Spleen (tissue), 11 donors: ENCODE measurements around the gene RHBDF2. TPM values are rescaled to one million over a fixed set of nuclear protein-coding genes. Genes with fewer than 3 reads are reported as not detected.

Experiments
- DNase-seq: peaks from one replicate; pipeline ENCODE4 v3.0.0-alpha.2; 2020
- H3K27ac ChIP-seq, 8 donors: fragments of 200-600 bp; sonication (generic) in 7 of 8; 1 replicate in 4 of 8; 2 replicates in 4 of 8; pipeline versions ENCODE4 v1.5.0 to v1.8.0; 2016 to 2021; ENCODE audit warnings: inconsistent platforms in 4 of 8, mild to moderate bottlenecking in 4 of 8, moderate library complexity in 1 of 8
- H3K27me3 ChIP-seq, 7 donors: fragments of 200-600 bp; sonication (generic) in 6 of 7; replicated peaks in 1 of 7; 1 replicate in 4 of 7; 2 replicates in 3 of 7; pipeline versions ENCODE4 v1.5.0 to v1.8.0; 2016 to 2021; ENCODE audit warnings: inconsistent platforms in 3 of 7, mild to moderate bottlenecking in 1 of 7
- H3K36me3 ChIP-seq, 6 donors: fragments of 200-600 bp; sonication (generic) in 5 of 6; 1 replicate in 4 of 6; 2 replicates in 2 of 6; pipeline versions ENCODE4 v1.5.0 to v1.8.0; 2016 to 2021; ENCODE audit warnings: inconsistent platforms in 2 of 6
- H3K4me1 ChIP-seq, 6 donors: fragments of 200-600 bp; sonication (generic) in 5 of 6; 1 replicate in 3 of 6; 2 replicates in 3 of 6; pipeline versions ENCODE4 v1.5.0 to v1.8.0; 2016 to 2021; ENCODE audit warnings: inconsistent platforms in 3 of 6
- H3K4me3 ChIP-seq, 8 donors: fragments of 200-600 bp; sonication (generic) in 7 of 8; 1 replicate in 4 of 8; 2 replicates in 4 of 8; pipeline versions ENCODE4 v1.5.0 to v1.8.0; 2016 to 2021; ENCODE audit warnings: inconsistent platforms in 4 of 8, mild to moderate bottlenecking in 4 of 8, moderate library complexity in 2 of 8
- H3K9me3 ChIP-seq, 8 donors: fragments of 200-600 bp; sonication (generic) in 7 of 8; 1 replicate in 4 of 8; 2 replicates in 4 of 8; pipeline versions ENCODE4 v1.5.0 to v1.8.0; 2016 to 2021; ENCODE audit warnings: inconsistent platforms in 4 of 8
- POLR2A ChIP-seq, 3 donors: fragments of 450-650 bp; IDR thresholded peaks; one replicate each; pipeline ENCODE4 v1.5.1; 2017; ENCODE audit warnings: antibody characterized with exemption in 3 of 3, mild to moderate bottlenecking in 1 of 3
- POLR2AphosphoS5 ChIP-seq, 3 donors: sonication (generic); formaldehyde crosslinking; IDR thresholded peaks; one replicate each; pipeline ENCODE4 v1.5.1; 2017; ENCODE audit warnings: antibody characterized with exemption in 3 of 3
- WGBS, 5 donors: extraction: QIAGEN DNeasy Blood & Tissue Kit in 3 of 5; methylation state at CpG; one replicate each; pipeline versions ENCODE4 v1.1.5 to v1.1.7; 2013 to 2018; 5-methylcytosine and 5-hydroxymethylcytosine counted together
- intact Hi-C: fragments of 100-400 bp; cut with DNase I; formaldehyde crosslinking; loops from one replicate; pipeline ENCODE4 v1.15.0; 2023; ENCODE audit warnings: low total_unique reads
- polyA plus RNA-seq, 3 donors: library from polyadenylated mRNA; stranded (reverse); fragments of 200-250 nt; gene quantifications; one replicate each; pipeline ENCODE4 v1.2.1, GENCODE V29; 2013
- total RNA-seq, 7 donors: library from RNA; depleted of rRNA in 3 of 7; stranded (reverse); fragments of >200 nt in 3 of 7; fragmentation: NEBNext Ultra II Directional in 4 of 7; extraction: Animal tissue kit (Norgen Biotek cat#: 25700) in 4 of 7; gene quantifications; one replicate each; pipeline versions ENCODE4 v1.1.0 to v1.2.1, GENCODE V29; 2016 to 2021
- TF ChIP-seq, protein P1 (sequence below), 11 experiments: fragments of 200-600 bp in 7 of 11; fragments of 450-650 bp in 4 of 11; sonication (generic) in 4 of 11; IDR thresholded peaks in 8 of 11; conservative IDR thresholded peaks in 3 of 11; 1 replicate in 7 of 11; 2 replicates in 4 of 11; pipeline versions ENCODE4 v1.4.0 to v1.8.0; 2016 to 2021; ENCODE audit warnings: antibody characterized with exemption in 11 of 11, inconsistent platforms in 4 of 11, mild to moderate bottlenecking in 1 of 11
- donor health status: healthy with polysubstance abuse.
- donor health status: DM: no; HTN: no; CAD: no; lungs with moderate emphysema.
- donor health status: DM: no; HTN: no; CAD: no.
- donor health status: Bipolar disorder and iron deficiency.
- donor health status: healthy.
- donor health status: DM: no; HTN: no; CAD: no.
- donor health status: DM: yes; HTN: yes; CAD: no.

Gene RHBDF2
- total and polyA plus RNA-seq, 10 donors, result 31.4 to 147 (median 97.9) TPM

GRCh38 chr17:76437467-76438402 lies 63.5 kb downstream of the RHBDF2 start:
- Histone ChIP-seq H3K27ac (no peak overlapping the region), H3K36me3 (peaks cover 0 to 10% (median 0%) of the 10 kb centered on the region in 6 donors), H3K27me3 (no peaks in the 10 kb centered on the region), H3K4me1 (peaks cover 0 to 72% (median 25%) of the 10 kb centered on the region in 6 donors), H3K4me3 (no peak overlapping the region), H3K9me3 (no peaks in the 10 kb centered on the region)
- 79 to 92% (median 81%) methylated on average over 13 of the region's 13 CpGs for WGBS, 5 donors
- no peak for DNase-seq
- TF ChIP-seq, protein P1, sequence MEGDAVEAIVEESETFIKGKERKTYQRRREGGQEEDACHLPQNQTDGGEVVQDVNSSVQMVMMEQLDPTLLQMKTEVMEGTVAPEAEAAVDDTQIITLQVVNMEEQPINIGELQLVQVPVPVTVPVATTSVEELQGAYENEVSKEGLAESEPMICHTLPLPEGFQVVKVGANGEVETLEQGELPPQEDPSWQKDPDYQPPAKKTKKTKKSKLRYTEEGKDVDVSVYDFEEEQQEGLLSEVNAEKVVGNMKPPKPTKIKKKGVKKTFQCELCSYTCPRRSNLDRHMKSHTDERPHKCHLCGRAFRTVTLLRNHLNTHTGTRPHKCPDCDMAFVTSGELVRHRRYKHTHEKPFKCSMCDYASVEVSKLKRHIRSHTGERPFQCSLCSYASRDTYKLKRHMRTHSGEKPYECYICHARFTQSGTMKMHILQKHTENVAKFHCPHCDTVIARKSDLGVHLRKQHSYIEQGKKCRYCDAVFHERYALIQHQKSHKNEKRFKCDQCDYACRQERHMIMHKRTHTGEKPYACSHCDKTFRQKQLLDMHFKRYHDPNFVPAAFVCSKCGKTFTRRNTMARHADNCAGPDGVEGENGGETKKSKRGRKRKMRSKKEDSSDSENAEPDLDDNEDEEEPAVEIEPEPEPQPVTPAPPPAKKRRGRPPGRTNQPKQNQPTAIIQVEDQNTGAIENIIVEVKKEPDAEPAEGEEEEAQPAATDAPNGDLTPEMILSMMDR (IDR thresholded peaks at IDR 0.05 in 8 of 11, conservative IDR thresholded peaks at IDR 0.05 in 3 of 11), result no peak
- no peak for TF ChIP-seq POLR2A (IDR thresholded peaks at IDR 0.05)
- no peak for TF ChIP-seq POLR2AphosphoS5 (IDR thresholded peaks at IDR 0.05)
- intact Hi-C loops, result no loop called here

DNA sequence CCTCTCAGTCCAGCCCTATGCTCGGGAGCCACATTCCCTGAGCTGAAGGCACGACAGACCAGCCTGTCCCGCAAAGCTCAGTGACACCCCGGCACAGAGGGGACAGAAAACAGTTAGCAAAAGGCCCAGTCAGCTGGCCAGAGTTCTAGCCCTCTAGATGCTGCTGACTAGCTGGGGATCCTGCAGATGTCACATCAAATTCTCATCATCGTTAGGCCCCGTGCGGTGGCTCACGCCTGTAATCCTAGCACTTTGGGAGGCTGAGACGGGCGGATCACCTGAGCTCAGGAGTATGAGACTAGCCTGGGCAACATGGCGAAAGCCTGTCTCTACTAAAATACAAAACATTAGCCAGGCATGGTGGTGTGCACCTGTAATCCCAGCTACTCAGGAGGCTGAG lies 65.5 kb downstream of the RHBDF2 start:
- intact Hi-C loops, result no loop called here
- no peaks in the 10 kb centered on the region for H3K27me3 ChIP-seq
- no peak overlapping the region for H3K27ac ChIP-seq
- H3K36me3 ChIP-seq, result peaks cover 0 to 10% (median 0%) of the 10 kb centered on the region in 6 donors
- H3K9me3 ChIP-seq, result no peaks in the 10 kb centered on the region
- DNase-seq, result no peak
- WGBS, 5 donors, result 95 to 98% (median 97%) methylated on average over 10 to 11 of the region's 11 CpGs
- TF ChIP-seq POLR2AphosphoS5 (IDR thresholded peaks at IDR 0.05) (no peak), POLR2A (IDR thresholded peaks at IDR 0.05) (no peak)
- TF ChIP-seq, protein P1 (IDR thresholded peaks at IDR 0.05 in 8 of 11, conservative IDR thresholded peaks at IDR 0.05 in 3 of 11), result no peak
- peaks cover 0 to 71% (median 14%) of the 10 kb centered on the region in 6 donors for H3K4me1 ChIP-seq
- no peak overlapping the region for H3K4me3 ChIP-seq

DNA sequence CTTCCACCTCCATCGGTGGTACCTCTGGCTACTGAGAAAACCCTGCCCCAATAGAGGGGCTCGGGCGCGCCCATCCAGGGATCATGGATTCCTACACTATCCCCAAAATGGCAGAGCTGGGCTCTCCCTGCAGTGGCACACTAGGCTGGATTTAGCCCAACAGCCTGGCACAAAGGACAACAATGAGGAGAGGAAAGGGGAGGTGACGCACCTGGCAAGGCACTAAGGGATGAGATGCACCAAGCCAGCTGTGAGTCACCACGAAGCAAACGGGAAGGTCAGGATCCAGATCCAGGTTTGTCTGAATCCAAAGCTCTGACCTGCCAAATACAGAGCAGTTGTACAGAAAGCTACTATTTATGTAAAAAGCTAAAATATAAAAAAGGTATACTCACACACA lies 66.4 kb downstream of the RHBDF2 start:
- TF ChIP-seq POLR2AphosphoS5 (IDR thresholded peaks at IDR 0.05), result no peak
- TF ChIP-seq, protein P1 (IDR thresholded peaks at IDR 0.05 in 8 of 11, conservative IDR thresholded peaks at IDR 0.05 in 3 of 11), result no peak
- TF ChIP-seq POLR2A (IDR thresholded peaks at IDR 0.05), result no peak
- H3K9me3 ChIP-seq, result no peaks in the 10 kb centered on the region
- 93 to 97% (median 96%) methylated on average over 7 of the region's 7 CpGs for WGBS, 5 donors
- H3K36me3 ChIP-seq, result peaks cover 0 to 10% (median 0%) of the 10 kb centered on the region in 6 donors
- intact Hi-C loops, result no loop called here
- peaks cover 0 to 72% (median 15%) of the 10 kb centered on the region in 6 donors for H3K4me1 ChIP-seq
- H3K27me3 ChIP-seq, result no peaks in the 10 kb centered on the region
- no peak overlapping the region for H3K27ac ChIP-seq
- no peak overlapping the region for H3K4me3 ChIP-seq
- DNase-seq, result no peak

DNA sequence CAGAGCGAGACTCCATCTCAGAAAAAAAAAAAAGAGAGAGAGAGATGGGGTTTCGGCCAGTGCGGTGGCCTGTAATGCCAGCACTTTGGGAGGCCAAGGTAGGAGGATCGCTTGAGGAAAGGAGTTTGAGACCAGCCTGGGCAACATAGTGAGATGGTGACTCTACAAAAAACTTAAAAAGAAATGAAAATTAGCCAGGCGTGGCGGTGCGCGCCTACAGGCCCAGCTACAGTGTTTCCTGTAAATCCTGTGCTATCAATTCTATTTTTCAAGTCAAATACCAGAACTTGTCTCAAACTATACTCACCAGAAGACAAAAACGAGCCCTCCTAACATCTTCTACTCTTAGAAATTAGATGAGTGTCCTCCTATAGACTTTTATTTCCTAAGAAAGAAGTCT lies 67.5 kb downstream of the RHBDF2 start:
- DNase-seq, result no peak
- H3K4me1 ChIP-seq, result peaks cover 0 to 72% (median 19%) of the 10 kb centered on the region in 6 donors
- H3K27ac ChIP-seq, result peak overlapping the region in 2 of 8 donors; percentile 9 to 33
- H3K36me3 ChIP-seq, result peaks cover 0 to 10% (median 0%) of the 10 kb centered on the region in 6 donors
- TF ChIP-seq POLR2AphosphoS5 (IDR thresholded peaks at IDR 0.05) (no peak), POLR2A (IDR thresholded peaks at IDR 0.05) (no peak)
- TF ChIP-seq, protein P1 (IDR thresholded peaks at IDR 0.05 in 8 of 11, conservative IDR thresholded peaks at IDR 0.05 in 3 of 11), result no peak
- no peak overlapping the region for H3K4me3 ChIP-seq
- WGBS, 5 donors, result 81 to 93% (median 85%) methylated on average over 9 of the region's 9 CpGs
- intact Hi-C loops, result no loop called here
- H3K9me3 ChIP-seq, result no peaks in the 10 kb centered on the region
- no peaks in the 10 kb centered on the region for H3K27me3 ChIP-seq
